Naive thymus-derived CD4-positive, alpha-beta T cell (primary cell): ENCODE results near the gene PLA2G6. TPM values are rescaled to one million over a fixed set of nuclear protein-coding genes. Genes with fewer than 3 reads are reported as not detected.

Experiments
- ATAC-seq: fragments of 150-1000 bp; cut with Tn5 transposase; 2 replicates; pipeline ENCODE4 v1.10.0; 2021; ENCODE audit warnings: mild to moderate bottlenecking, moderate library complexity
- CTCF ChIA-PET: fragments of 350-600 bp; sonication (Branson Sonifier 250); formaldehyde crosslinking; loops from one replicate; lab custom pipeline; 2021; ENCODE audit warnings: antibody characterized with exemption; lab: Charles Lee
- POLR2A ChIA-PET: fragments of 350-600 bp; sonication (Branson Sonifier 250); formaldehyde crosslinking; loops from one replicate; lab custom pipeline; 2021; ENCODE audit warnings: antibody characterized with exemption, inconsistent platforms; lab: Charles Lee
- DNase-seq, 9 donors: peaks; one replicate each; pipeline versions ENCODE4 v3.0.0 to v3.0.0-alpha.2; 2020 to 2022; ENCODE audit warnings: mixed read lengths in 1 of 9
- H3K27ac ChIP-seq: one replicate; pipeline ENCODE4 v1.7.0; 2013; ENCODE audit warnings: mild to moderate bottlenecking, low read depth, low read length, moderate library complexity
- H3K27me3 ChIP-seq, 2 donors: one replicate each; pipeline ENCODE4 v1.7.0; 2013; ENCODE audit warnings: low read length in 2 of 2, mild to moderate bottlenecking in 2 of 2, moderate library complexity in 2 of 2; ENCODE audit not compliant: control insufficient read depth in 2 of 2, insufficient read depth in 2 of 2
- H3K36me3 ChIP-seq, 3 experiments: 1 replicate in 2 of 3; 2 replicates in 1 of 3; pipeline ENCODE4 v1.7.0; 2013; ENCODE audit warnings: low read length in 3 of 3, mild to moderate bottlenecking in 3 of 3, moderate library complexity in 1 of 3; ENCODE audit not compliant: insufficient read depth in 3 of 3, control insufficient read depth in 2 of 3
- H3K4me1 ChIP-seq, 2 donors: one replicate each; pipeline ENCODE4 v1.7.0; 2013; ENCODE audit warnings: low read length in 2 of 2, mild to moderate bottlenecking in 2 of 2, moderate library complexity in 1 of 2; ENCODE audit not compliant: control insufficient read depth in 2 of 2, insufficient read depth in 2 of 2
- H3K4me3 ChIP-seq: 2 replicates; pipeline ENCODE4 v1.7.0; 2013; ENCODE audit warnings: mild to moderate bottlenecking, low read length
- H3K9me3 ChIP-seq, 3 experiments: 1 replicate in 2 of 3; 2 replicates in 1 of 3; pipeline ENCODE4 v1.7.0; 2013; ENCODE audit warnings: low read length in 3 of 3; ENCODE audit not compliant: control insufficient read depth in 2 of 3
- H3K27ac Mint-ChIP-seq, 9 donors: one replicate each; pipeline ENCODE4 v1.8.0; 2020 to 2022; ENCODE audit warnings: mixed read lengths in 9 of 9, mild to moderate bottlenecking in 8 of 9, moderate library complexity in 5 of 9, inconsistent platforms in 2 of 9
- H3K27me3 Mint-ChIP-seq, 5 donors: one replicate each; pipeline ENCODE4 v1.8.0; 2021 to 2022; ENCODE audit warnings: mixed read lengths in 5 of 5, mild to moderate bottlenecking in 1 of 5
- H3K36me3 Mint-ChIP-seq, 5 donors: one replicate each; pipeline ENCODE4 v1.8.0; 2020 to 2022; ENCODE audit warnings: mixed read lengths in 5 of 5, mild to moderate bottlenecking in 3 of 5, inconsistent platforms in 1 of 5
- H3K4me1 Mint-ChIP-seq, 7 donors: one replicate each; pipeline ENCODE4 v1.8.0; 2020 to 2022; ENCODE audit warnings: mixed read lengths in 7 of 7, mild to moderate bottlenecking in 3 of 7, inconsistent platforms in 1 of 7
- H3K4me3 Mint-ChIP-seq, 10 donors: one replicate each; pipeline ENCODE4 v1.8.0; 2020 to 2022; ENCODE audit warnings: mild to moderate bottlenecking in 10 of 10, mixed read lengths in 10 of 10, moderate library complexity in 6 of 10, inconsistent platforms in 2 of 10
- H3K9me3 Mint-ChIP-seq, 11 donors: one replicate each; pipeline ENCODE4 v1.8.0; 2020 to 2022; ENCODE audit warnings: mixed read lengths in 11 of 11, mild to moderate bottlenecking in 4 of 11, inconsistent platforms in 1 of 11, moderate library complexity in 1 of 11
- intact Hi-C, 2 donors: fragments of 100-400 bp; cut with micrococcal nuclease; formaldehyde crosslinking; loops; one replicate each; pipeline ENCODE4 v1.15.1; 2023
- polyA plus RNA-seq, 2 donors: library from polyadenylated mRNA; unstranded; fragments of 300-500 nt; fragmentation: Illumina TruSeq; gene quantifications; one replicate each; pipeline ENCODE4 v1.2.3, GENCODE V29; 2021
- total RNA-seq, 6 experiments: library from RNA in 5 of 6; stranded (reverse) in 5 of 6; gene quantifications; 1 replicate in 5 of 6; 2 replicates in 1 of 6; pipeline ENCODE4 v1.2.3 and lab custom pipeline; 2021 to 2026

The PLA2G6 gene
- total and polyA plus RNA-seq, 7 experiments from 2014 or later: 4.8 to 252 (median 78.9) TPM

DNA sequence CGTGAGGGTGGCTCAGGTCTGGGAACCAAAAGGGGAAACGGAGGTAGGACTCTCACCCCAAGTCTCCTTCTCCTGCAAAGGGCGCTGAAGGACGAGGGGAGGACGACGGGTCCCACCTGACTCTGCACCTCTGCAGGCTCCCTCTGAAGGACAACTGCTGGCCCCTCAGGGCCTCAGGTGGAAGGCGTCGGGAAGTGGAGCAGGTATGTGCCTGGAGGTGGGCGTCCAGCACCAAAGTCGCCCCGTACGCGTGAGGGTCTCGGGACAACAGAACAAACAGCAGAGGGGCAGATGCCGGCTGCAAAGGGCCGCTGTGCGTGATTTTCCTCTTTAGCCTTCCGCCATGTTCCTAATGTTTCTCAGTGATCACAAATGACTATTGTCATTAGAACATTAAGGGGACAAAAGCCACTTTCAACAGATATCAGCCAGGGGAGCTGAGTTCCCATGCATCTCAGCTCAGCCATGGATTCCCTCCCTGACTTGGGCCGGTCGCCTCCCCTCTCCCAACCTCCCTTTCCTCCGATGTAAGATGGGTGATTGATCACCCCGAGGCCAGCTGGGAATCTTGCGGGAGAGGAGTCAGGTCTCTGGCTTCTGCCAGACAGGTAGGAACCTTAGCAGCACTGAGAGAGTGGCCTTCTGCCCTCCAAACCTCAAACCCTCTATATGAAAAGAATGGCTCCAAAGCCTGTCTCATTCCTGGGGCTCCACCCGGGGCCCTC lies 98.5 kb downstream of the PLA2G6 start:
- Mint-ChIP-seq H3K36me3 (peaks cover 0 to 15% (median 0%) of the 10 kb centered on the region in 5 donors), H3K4me3 (peak overlapping the region in 1 of 10 donors; percentile 31), H3K27me3 (peaks cover 3 to 39% (median 8%) of the 10 kb centered on the region in 5 donors), H3K9me3 (peaks cover 0 to 2% (median 0%) of the 10 kb centered on the region in 11 donors), H3K4me1 (peaks cover 0 to 6% (median 0%) of the 10 kb centered on the region in 7 donors), H3K27ac (no peak overlapping the region)
- Histone ChIP-seq H3K4me3 (no peak overlapping the region), H3K36me3 (peaks cover 0 to 9% (median 0%) of the 10 kb centered on the region in 3 experiments), H3K9me3 (no peaks in the 10 kb centered on the region), H3K27me3 (peaks cover 0 to 8% of the 10 kb centered on the region in 2 donors), H3K27ac (no peak overlapping the region), H3K4me1 (peaks cover 3 to 9% of the 10 kb centered on the region in 2 donors)
- DNase-seq: no peak
- CTCF ChIA-PET: no interaction called here
- no peak for ATAC-seq
- intact Hi-C loops: no loop called here
- POLR2A ChIA-PET: no interaction called here

GRCh38 chr22:38081941-38082828 lies 99.4 kb downstream of the PLA2G6 start:
- H3K9me3 Mint-ChIP-seq: peaks cover 0 to 1% (median 0%) of the 10 kb centered on the region in 11 donors
- Histone ChIP-seq H3K27ac (no peak overlapping the region), H3K4me3 (no peak overlapping the region), H3K9me3 (no peaks in the 10 kb centered on the region), H3K36me3 (peaks cover 0 to 9% (median 0%) of the 10 kb centered on the region in 3 experiments), H3K4me1 (peaks cover 3 to 9% of the 10 kb centered on the region in 2 donors), H3K27me3 (peaks cover 0 to 8% of the 10 kb centered on the region in 2 donors)
- intact Hi-C loops: no loop called here
- H3K27me3 Mint-ChIP-seq: peaks cover 3 to 32% (median 8%) of the 10 kb centered on the region in 5 donors
- DNase-seq (no peak), ATAC-seq (no peak)
- ChIA-PET POLR2A (no interaction called here), CTCF (no interaction called here)
- H3K4me1 Mint-ChIP-seq: peaks cover 0 to 6% (median 0%) of the 10 kb centered on the region in 7 donors
- H3K36me3 Mint-ChIP-seq: peaks cover 0 to 9% (median 0%) of the 10 kb centered on the region in 5 donors
- H3K4me3 Mint-ChIP-seq: peak overlapping the region in 4 of 10 donors; percentile 3 to 62 (median 19)
- H3K27ac Mint-ChIP-seq: no peak overlapping the region

DNA sequence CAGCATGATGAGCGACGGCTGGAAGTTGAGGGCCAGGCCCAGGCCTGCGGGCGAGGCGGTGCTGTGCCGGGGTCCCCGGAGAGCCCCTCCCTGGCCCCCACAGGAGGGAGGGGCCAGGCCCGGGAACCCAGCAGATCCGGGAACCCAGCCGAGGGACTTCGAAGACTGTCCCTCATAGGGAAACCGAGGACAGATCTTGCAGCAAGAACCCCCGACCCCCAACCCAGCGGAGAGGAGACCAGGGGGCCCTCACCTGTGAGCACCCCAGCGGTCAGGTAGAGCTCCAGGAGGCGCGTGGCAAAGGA lies 100.0 kb downstream of the PLA2G6 start:
- Mint-ChIP-seq H3K27me3 (peaks cover 3 to 32% (median 8%) of the 10 kb centered on the region in 5 donors), H3K36me3 (peaks cover 0 to 8% (median 0%) of the 10 kb centered on the region in 5 donors), H3K4me1 (peaks cover 0 to 6% (median 0%) of the 10 kb centered on the region in 7 donors), H3K4me3 (peak overlapping the region in 3 of 10 donors; percentile 11 to 62 (median 27)), H3K27ac (no peak overlapping the region), H3K9me3 (peaks cover 0 to 1% (median 0%) of the 10 kb centered on the region in 11 donors)
- ATAC-seq: no peak
- H3K9me3 ChIP-seq: no peaks in the 10 kb centered on the region
- ChIA-PET CTCF (no interaction called here), POLR2A (no interaction called here)
- no peak for DNase-seq
- no peak overlapping the region for H3K4me3 ChIP-seq
- peaks cover 0 to 8% of the 10 kb centered on the region in 2 donors for H3K27me3 ChIP-seq
- intact Hi-C loops: no loop called here
- peaks cover 3 to 9% of the 10 kb centered on the region in 2 donors for H3K4me1 ChIP-seq
- H3K27ac ChIP-seq: no peak overlapping the region
- peaks cover 0 to 9% (median 0%) of the 10 kb centered on the region in 3 experiments for H3K36me3 ChIP-seq

DNA sequence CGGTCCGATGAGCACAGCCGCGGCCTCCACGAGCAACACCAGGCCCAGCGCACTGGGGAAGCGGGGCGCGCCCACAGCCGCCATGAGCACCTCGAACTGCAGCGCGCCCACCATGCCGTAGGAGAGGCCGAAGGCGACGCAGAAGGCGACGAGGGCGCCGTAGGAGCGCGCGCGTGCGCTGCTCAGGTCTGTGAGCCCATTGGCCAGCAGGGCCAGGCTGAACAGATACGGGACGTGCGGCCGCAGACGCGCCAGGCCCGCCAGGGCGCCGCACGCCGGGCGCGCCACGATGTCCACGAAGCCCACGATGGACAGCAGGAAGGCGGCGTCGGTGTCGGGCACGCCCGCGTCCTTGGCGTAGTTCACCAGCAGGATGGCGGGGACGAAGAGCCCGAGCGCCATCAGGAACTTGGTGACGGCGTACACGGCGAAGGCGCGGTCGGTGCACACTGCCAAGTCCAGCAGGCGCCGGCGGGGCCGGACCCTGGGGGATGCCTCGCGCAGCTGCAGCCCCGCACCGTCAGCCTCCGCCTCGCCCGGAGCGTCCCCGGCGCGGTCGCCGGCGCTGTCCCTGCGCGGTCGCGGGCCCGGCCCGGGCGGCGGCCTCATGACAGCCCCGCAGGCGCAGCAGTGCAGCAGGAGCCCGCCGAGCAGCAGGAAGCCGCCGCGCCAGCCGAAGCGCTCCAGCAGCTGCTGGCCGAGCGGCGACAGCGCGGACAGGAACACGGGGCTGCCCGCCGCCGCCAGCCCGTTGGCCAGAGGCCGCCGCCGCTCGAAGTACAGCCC lies 100.6 kb downstream of the PLA2G6 start:
- ChIA-PET CTCF (no interaction called here), POLR2A (no interaction called here)
- Histone ChIP-seq H3K4me3 (no peak overlapping the region), H3K27me3 (peaks cover 0 to 8% of the 10 kb centered on the region in 2 donors), H3K27ac (no peak overlapping the region), H3K36me3 (peaks cover 0 to 6% (median 0%) of the 10 kb centered on the region in 3 experiments), H3K9me3 (no peaks in the 10 kb centered on the region), H3K4me1 (peaks cover 3 to 9% of the 10 kb centered on the region in 2 donors)
- intact Hi-C loops: no loop called here
- Mint-ChIP-seq H3K27ac (no peak overlapping the region), H3K36me3 (peaks cover 0 to 4% (median 0%) of the 10 kb centered on the region in 5 donors), H3K9me3 (peaks cover 0 to 1% (median 0%) of the 10 kb centered on the region in 11 donors), H3K27me3 (peaks cover 3 to 32% (median 8%) of the 10 kb centered on the region in 5 donors), H3K4me1 (peaks cover 0 to 6% (median 0%) of the 10 kb centered on the region in 7 donors), H3K4me3 (peak overlapping the region in 4 of 10 donors; percentile 7 to 66 (median 18))
- no peak for ATAC-seq
- DNase-seq: no peak

- no peak for DNase-seq
- CTCF ChIA-PET: no interaction called here
- peaks cover 0 to 4% (median 0%) of the 10 kb centered on the region in 5 donors for H3K36me3 Mint-ChIP-seq
- Histone ChIP-seq H3K4me3 (no peak overlapping the region), H3K27me3 (peaks cover 0 to 8% of the 10 kb centered on the region in 2 donors), H3K9me3 (no peaks in the 10 kb centered on the region), H3K36me3 (peaks cover 0 to 2% (median 0%) of the 10 kb centered on the region in 3 experiments), H3K4me1 (peaks cover 3 to 9% of the 10 kb centered on the region in 2 donors), H3K27ac (no peak overlapping the region)
- intact Hi-C loops: no loop called here
- no peak overlapping the region for H3K27ac Mint-ChIP-seq
- peaks cover 0 to 1% (median 0%) of the 10 kb centered on the region in 11 donors for H3K9me3 Mint-ChIP-seq
- POLR2A ChIA-PET: no interaction called here
- ATAC-seq: no peak
- H3K27me3 Mint-ChIP-seq: peaks cover 3 to 32% (median 8%) of the 10 kb centered on the region in 5 donors
- peaks cover 0 to 6% (median 0%) of the 10 kb centered on the region in 7 donors for H3K4me1 Mint-ChIP-seq
- H3K4me3 Mint-ChIP-seq: peak overlapping the region in 3 of 10 donors; percentile 7 to 66 (median 10)
These were observed 101.2 kb downstream of the PLA2G6 start for GRCh38 chr22:38080474-38080849.

DNA sequence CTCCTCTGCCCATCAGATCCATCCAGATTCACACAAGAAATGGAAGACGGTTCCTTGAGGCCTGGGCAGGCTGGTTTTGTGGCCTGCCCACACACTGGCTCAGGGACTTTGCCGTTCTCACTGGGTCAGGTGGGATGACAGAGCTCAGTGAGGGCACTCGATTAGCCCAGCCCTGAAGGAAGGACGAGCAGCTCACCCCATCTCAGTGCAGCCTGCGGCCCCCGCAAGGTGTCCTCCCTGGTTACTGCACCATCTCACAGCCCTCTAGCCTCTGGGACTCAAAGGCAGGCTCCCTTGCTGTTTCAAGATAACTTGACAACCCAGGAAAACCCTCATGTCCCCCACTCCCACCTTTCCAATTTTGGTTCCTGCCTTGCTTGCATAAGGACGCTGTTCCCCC lies 101.8 kb downstream of the PLA2G6 start:
- H3K4me3 Mint-ChIP-seq: peak overlapping the region in 7 of 10 donors; percentile 6 to 43 (median 19)
- ChIA-PET POLR2A (no interaction called here), CTCF (no interaction called here)
- intact Hi-C loops: no loop called here
- no peaks in the 10 kb centered on the region for H3K9me3 Mint-ChIP-seq
- peaks cover 0 to 3% (median 0%) of the 10 kb centered on the region in 5 donors for H3K36me3 Mint-ChIP-seq
- H3K27me3 Mint-ChIP-seq: peaks cover 3 to 30% (median 8%) of the 10 kb centered on the region in 5 donors
- Histone ChIP-seq H3K9me3 (no peaks in the 10 kb centered on the region), H3K27ac (no peak overlapping the region), H3K4me3 (no peak overlapping the region), H3K27me3 (peaks cover 0 to 8% of the 10 kb centered on the region in 2 donors), H3K36me3 (peaks cover 0 to 6% (median 0%) of the 10 kb centered on the region in 3 experiments), H3K4me1 (peaks cover 3 to 9% of the 10 kb centered on the region in 2 donors)
- DNase-seq: no peak
- no peak for ATAC-seq
- H3K4me1 Mint-ChIP-seq: peaks cover 0 to 6% (median 0%) of the 10 kb centered on the region in 7 donors
- H3K27ac Mint-ChIP-seq: no peak overlapping the region
